ENCODE results near the gene KLHL12. TPM values are rescaled to one million over a fixed set of nuclear protein-coding genes. Genes with fewer than 3 reads are reported as not detected.

The KLHL12 gene
- polyA plus RNA-seq, 2 donors = 10.7 to 11.5 TPM

DNA sequence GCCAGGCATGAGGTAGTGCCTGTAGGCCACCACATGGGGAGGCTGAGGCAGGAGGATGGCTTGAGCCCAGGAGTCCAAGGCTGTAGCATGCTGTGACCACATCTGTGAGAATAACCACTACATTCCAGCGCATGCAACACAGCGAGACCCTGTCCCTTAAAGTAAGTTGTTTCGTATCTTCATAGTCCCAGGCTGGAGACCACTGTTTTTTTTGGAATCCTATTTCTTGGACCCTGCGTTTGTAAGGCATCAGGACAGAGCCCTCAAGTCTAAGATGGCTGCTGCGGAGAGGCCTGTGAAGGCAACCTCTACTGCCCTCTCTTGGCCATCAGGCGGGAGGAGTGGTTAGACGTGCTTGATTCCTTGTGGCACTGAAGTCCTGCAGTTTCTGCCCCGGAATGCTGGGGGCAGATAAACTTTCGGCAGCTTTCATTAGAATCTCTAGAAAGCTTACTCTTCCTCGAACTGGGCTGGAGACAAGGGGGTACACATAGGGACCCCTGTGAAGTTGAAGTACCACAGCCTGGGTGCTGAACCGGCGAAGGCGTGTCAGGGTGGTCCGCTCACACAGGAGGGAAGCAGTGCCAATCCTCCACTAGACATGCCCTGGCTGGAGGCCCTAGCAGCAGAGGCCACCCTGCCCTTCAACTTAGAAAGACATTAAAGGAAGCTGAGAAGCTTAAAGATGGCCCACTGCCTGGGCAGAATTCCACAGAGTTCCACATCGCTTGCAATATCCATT, 74.7 kb downstream of the KLHL12 start:
- Histone ChIP-seq H3K27ac (ENCODE audit: low read depth in 2 of 2, low read length in 1 of 2) (no peak overlapping the region), H3K4me1 (ENCODE audit: control insufficient read depth in 2 of 2, insufficient read depth in 2 of 2, low read length in 1 of 2) (no peaks in the 10 kb centered on the region), H3K4me3 (ENCODE audit: low read depth in 1 of 2, low read length in 2 of 2) (no peak overlapping the region), H3K36me3 (ENCODE audit: control insufficient read depth in 2 of 2, insufficient read depth in 2 of 2, low read length in 1 of 2) (no peaks in the 10 kb centered on the region), H3K9me3 (ENCODE audit: control insufficient read depth in 2 of 2, insufficient read depth in 1 of 2, low read depth in 1 of 2, low read length in 1 of 2) (no peaks in the 10 kb centered on the region), H3K27me3 (ENCODE audit: control insufficient read depth in 1 of 2, insufficient read depth in 2 of 2, low read length in 2 of 2) (no peaks in the 10 kb centered on the region)
- WGBS, 2 donors = 69 to 70% methylated on average over 15 of the region's 15 CpGs

DNA sequence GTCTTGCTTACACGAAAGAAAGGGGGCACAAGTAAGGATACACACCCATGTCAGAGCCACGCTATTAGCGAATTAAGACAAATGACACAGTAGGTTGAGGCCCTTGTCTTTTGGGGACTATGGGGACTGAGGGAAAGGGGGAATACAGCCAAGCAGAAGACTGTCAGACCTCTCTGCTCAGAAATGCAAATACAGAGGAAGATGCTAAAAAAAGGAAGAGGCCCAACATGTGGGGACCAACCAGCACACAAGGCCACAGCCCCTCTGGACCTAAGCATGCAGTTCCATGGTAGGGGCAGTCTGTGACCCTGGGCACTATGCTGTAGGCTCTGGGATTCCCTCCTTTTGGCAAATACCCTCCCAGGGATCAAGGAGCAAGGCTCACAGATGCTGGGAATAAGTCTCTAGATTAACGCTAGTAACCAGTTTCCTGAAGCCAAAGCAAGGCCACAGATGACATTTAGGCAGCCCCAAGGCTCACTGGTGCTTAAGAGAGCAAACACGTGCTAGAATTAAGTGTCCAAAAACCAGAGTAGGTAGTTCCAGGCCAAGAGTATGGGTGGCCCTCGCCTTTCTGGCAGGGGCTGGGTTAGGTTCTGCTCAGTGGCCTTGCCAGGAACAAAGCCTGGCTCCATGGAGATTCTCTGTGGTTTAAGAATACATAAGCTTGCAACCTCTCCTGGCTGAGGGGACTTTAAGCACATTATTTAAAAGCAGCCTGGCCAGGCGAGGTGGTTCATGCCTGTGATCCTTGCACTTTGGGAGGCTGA, 76.3 kb downstream of the KLHL12 start:
- Histone ChIP-seq H3K27me3 (ENCODE audit: control insufficient read depth in 1 of 2, insufficient read depth in 2 of 2, low read length in 2 of 2) (no peaks in the 10 kb centered on the region), H3K36me3 (ENCODE audit: control insufficient read depth in 2 of 2, insufficient read depth in 2 of 2, low read length in 1 of 2) (no peaks in the 10 kb centered on the region), H3K9me3 (ENCODE audit: control insufficient read depth in 2 of 2, insufficient read depth in 1 of 2, low read depth in 1 of 2, low read length in 1 of 2) (no peaks in the 10 kb centered on the region), H3K27ac (ENCODE audit: low read depth in 2 of 2, low read length in 1 of 2) (no peak overlapping the region), H3K4me3 (ENCODE audit: low read depth in 1 of 2, low read length in 2 of 2) (no peak overlapping the region), H3K4me1 (ENCODE audit: control insufficient read depth in 2 of 2, insufficient read depth in 2 of 2, low read length in 1 of 2) (no peaks in the 10 kb centered on the region)
- 74 to 78% methylated on average over 7 of the region's 7 CpGs for WGBS, 2 donors

DNA sequence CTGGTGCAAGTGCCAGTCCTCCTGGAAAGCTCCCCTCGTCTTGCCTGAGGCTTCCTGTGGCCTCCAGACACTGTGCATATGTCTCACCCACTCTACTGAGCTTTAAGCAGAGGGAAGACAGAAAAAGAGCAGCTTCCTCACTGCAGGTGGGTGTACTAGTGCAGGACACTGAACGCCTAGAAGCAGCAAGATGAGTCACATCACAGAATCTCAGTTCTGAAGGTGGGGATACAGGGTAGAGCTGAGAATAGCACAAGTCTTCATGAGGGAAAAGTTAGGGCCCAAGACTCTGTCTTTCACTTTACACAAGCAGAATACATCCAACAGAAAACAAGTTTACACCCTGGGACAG, 78.9 kb downstream of the KLHL12 start:
- Histone ChIP-seq H3K4me1 (ENCODE audit: control insufficient read depth in 2 of 2, insufficient read depth in 2 of 2, low read length in 1 of 2) (no peaks in the 10 kb centered on the region), H3K9me3 (ENCODE audit: control insufficient read depth in 2 of 2, insufficient read depth in 1 of 2, low read depth in 1 of 2, low read length in 1 of 2) (no peaks in the 10 kb centered on the region), H3K4me3 (ENCODE audit: low read depth in 1 of 2, low read length in 2 of 2) (no peak overlapping the region), H3K27ac (ENCODE audit: low read depth in 2 of 2, low read length in 1 of 2) (no peak overlapping the region), H3K27me3 (ENCODE audit: control insufficient read depth in 1 of 2, insufficient read depth in 2 of 2, low read length in 2 of 2) (no peaks in the 10 kb centered on the region), H3K36me3 (ENCODE audit: control insufficient read depth in 2 of 2, insufficient read depth in 2 of 2, low read length in 1 of 2) (no peaks in the 10 kb centered on the region)
- WGBS, 2 donors = 46 to 51% methylated on average over 2 of the region's 2 CpGs

- Histone ChIP-seq H3K27me3 (ENCODE audit: control insufficient read depth in 1 of 2, insufficient read depth in 2 of 2, low read length in 2 of 2) (no peaks in the 10 kb centered on the region), H3K4me1 (ENCODE audit: control insufficient read depth in 2 of 2, insufficient read depth in 2 of 2, low read length in 1 of 2) (no peaks in the 10 kb centered on the region), H3K27ac (ENCODE audit: low read depth in 2 of 2, low read length in 1 of 2) (no peak overlapping the region), H3K36me3 (ENCODE audit: control insufficient read depth in 2 of 2, insufficient read depth in 2 of 2, low read length in 1 of 2) (no peaks in the 10 kb centered on the region), H3K9me3 (ENCODE audit: control insufficient read depth in 2 of 2, insufficient read depth in 1 of 2, low read depth in 1 of 2, low read length in 1 of 2) (no peaks in the 10 kb centered on the region), H3K4me3 (ENCODE audit: low read depth in 1 of 2, low read length in 2 of 2) (no peak overlapping the region)
- WGBS, 2 donors = 73 to 78% methylated on average over 6 of the region's 6 CpGs
Measured at GRCh38 chr1:202844935-202845334, 82.1 kb downstream of the KLHL12 start.

GRCh38 chr1:202844259-202844658, 82.8 kb downstream of the KLHL12 start:
- no peak overlapping the region for H3K27ac ChIP-seq (ENCODE audit: low read depth in 2 of 2, low read length in 1 of 2)
- no peaks in the 10 kb centered on the region for H3K4me1 ChIP-seq (ENCODE audit: control insufficient read depth in 2 of 2, insufficient read depth in 2 of 2, low read length in 1 of 2)
- 75% methylated on average over 5 of the region's 5 CpGs for WGBS, 2 donors
- no peaks in the 10 kb centered on the region for H3K36me3 ChIP-seq (ENCODE audit: control insufficient read depth in 2 of 2, insufficient read depth in 2 of 2, low read length in 1 of 2)
- H3K27me3 ChIP-seq (ENCODE audit: control insufficient read depth in 1 of 2, insufficient read depth in 2 of 2, low read length in 2 of 2) = no peaks in the 10 kb centered on the region
- H3K4me3 ChIP-seq (ENCODE audit: low read depth in 1 of 2, low read length in 2 of 2) = no peak overlapping the region
- no peaks in the 10 kb centered on the region for H3K9me3 ChIP-seq (ENCODE audit: control insufficient read depth in 2 of 2, insufficient read depth in 1 of 2, low read depth in 1 of 2, low read length in 1 of 2)

DNA sequence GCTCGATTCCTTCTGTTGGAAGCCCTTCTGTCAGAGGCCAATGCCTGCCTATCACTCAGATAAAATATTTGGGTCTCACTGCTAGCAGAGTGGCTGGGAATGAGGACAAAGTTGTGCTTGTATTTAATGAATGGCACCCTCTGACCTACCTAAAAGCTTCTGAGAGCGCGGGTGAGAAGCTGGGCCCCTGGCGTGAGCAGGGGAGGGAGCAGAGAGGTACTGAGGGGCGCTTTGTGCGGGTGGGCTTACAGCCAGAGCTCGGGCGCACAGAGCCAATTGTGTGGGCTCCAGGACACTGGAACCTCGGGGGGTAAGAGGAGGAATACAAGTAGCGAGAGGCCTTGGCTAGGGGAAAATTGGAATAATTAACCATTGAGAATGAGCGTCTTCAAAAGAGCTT, 84.0 kb downstream of the KLHL12 start:
- no peaks in the 10 kb centered on the region for H3K9me3 ChIP-seq (ENCODE audit: control insufficient read depth in 2 of 2, insufficient read depth in 1 of 2, low read depth in 1 of 2, low read length in 1 of 2)
- H3K27me3 ChIP-seq (ENCODE audit: control insufficient read depth in 1 of 2, insufficient read depth in 2 of 2, low read length in 2 of 2) = no peaks in the 10 kb centered on the region
- no peaks in the 10 kb centered on the region for H3K4me1 ChIP-seq (ENCODE audit: control insufficient read depth in 2 of 2, insufficient read depth in 2 of 2, low read length in 1 of 2)
- WGBS, 2 donors = 84 to 90% methylated on average over 11 of the region's 11 CpGs
- no peak overlapping the region for H3K4me3 ChIP-seq (ENCODE audit: low read depth in 1 of 2, low read length in 2 of 2)
- H3K36me3 ChIP-seq (ENCODE audit: control insufficient read depth in 2 of 2, insufficient read depth in 2 of 2, low read length in 1 of 2) = no peaks in the 10 kb centered on the region
- no peak overlapping the region for H3K27ac ChIP-seq (ENCODE audit: low read depth in 2 of 2, low read length in 1 of 2)

Other genes starting within 250 kb of the KLHL12 start
- under 1 TPM; 0.01 to 0.04 TPM for gene SYT2, start 216.8 kb downstream of the KLHL12 start, polyA plus RNA-seq
- 10 to 100 TPM; 18.1 to 20.9 TPM for gene KDM5B, start 118.8 kb downstream of the KLHL12 start, polyA plus RNA-seq
- 1 to 10 TPM; 4.1 to 8.9 TPM for gene PCAT6, start 116.3 kb downstream of the KLHL12 start, polyA plus RNA-seq
- 10 to 100 TPM in 1 of 2 donors, 1 to 10 TPM in 1; 8.1 to 11.0 TPM for gene RABIF, start 38.1 kb downstream of the KLHL12 start, polyA plus RNA-seq
- gene ADIPOR1, start 31.1 kb upstream of the KLHL12 start, polyA plus RNA-seq = 10 to 100 TPM; 96.2 to 98.4 TPM
- 10 to 100 TPM; 29.9 to 72.5 TPM for gene CYB5R1, start 40.0 kb upstream of the KLHL12 start, polyA plus RNA-seq
- gene TMEM183A, start 80.1 kb upstream of the KLHL12 start, polyA plus RNA-seq = 10 to 100 TPM; 24.2 to 38.6 TPM
- 1 to 10 TPM in 1 of 2 donors, under 1 TPM in 1; 0.84 to 4.1 TPM for gene PPFIA4, start 99.3 kb upstream of the KLHL12 start, polyA plus RNA-seq
- not detected for gene MYOG, start 158.8 kb upstream of the KLHL12 start, polyA plus RNA-seq
- under 1 TPM; 0.22 to 0.26 TPM for gene ADORA1, start 200.5 kb upstream of the KLHL12 start, polyA plus RNA-seq
- not detected for gene MYBPH, start 248.6 kb upstream of the KLHL12 start, polyA plus RNA-seq